T-cell (primary cell): ENCODE results near the gene FAP. TPM values are rescaled to one million over a fixed set of nuclear protein-coding genes. Genes with fewer than 3 reads are reported as not detected.

Experiments
- ATAC-seq, 4 experiments: fragments of 200-7000 bp in 3 of 4; fragments of 150-1000 bp in 1 of 4; cut with Tn5 transposase; replicated peaks in 1 of 4; 1 replicate in 3 of 4; 2 replicates in 1 of 4; pipeline ENCODE4 v1.10.0; 2021; ENCODE audit warnings: moderate library complexity in 3 of 4, mild to moderate bottlenecking in 2 of 4, moderate number of reproducible peaks in 1 of 4
- CTCF ChIA-PET, 2 donors: fragments of 300-600 bp; sonication (Branson Sonifier 250); formaldehyde crosslinking; loops; one replicate each; lab custom pipeline; 2022; ENCODE audit warnings: antibody characterized with exemption in 2 of 2; lab: Charles Lee
- POLR2A ChIA-PET, 2 donors: fragments of 300-600 bp; sonication (Branson Sonifier 250); formaldehyde crosslinking; loops; one replicate each; lab custom pipeline; 2022; ENCODE audit warnings: antibody characterized with exemption in 2 of 2; lab: Charles Lee
- DNase-seq, 35 experiments: peaks; one replicate each; pipeline versions ENCODE4 v3.0.0 to v3.0.0-alpha.2; 2013 to 2023
- H3K27ac ChIP-seq: one replicate; pipeline ENCODE4 v1.5.1; 2013; ENCODE audit warnings: low read length
- H3K27me3 ChIP-seq, 2 experiments: replicated peaks in 1 of 2; 1 replicate in 1 of 2; 2 replicates in 1 of 2; pipeline versions ENCODE4 v1.6.1 to v1.7.0; 2013; ENCODE audit warnings: low read length in 1 of 2, mixed read lengths in 1 of 2; ENCODE audit not compliant: control insufficient read depth in 2 of 2, insufficient read depth in 2 of 2; ENCODE audit errors: extremely low read depth in 1 of 2
- H3K36me3 ChIP-seq, 2 donors: 1 replicate in 1 of 2; 2 replicates in 1 of 2; pipeline versions ENCODE4 v1.6.1 to v1.7.0; 2013; ENCODE audit warnings: low read length in 1 of 2; ENCODE audit not compliant: control insufficient read depth in 2 of 2, insufficient read depth in 1 of 2; ENCODE audit errors: extremely low read depth in 1 of 2
- H3K4me1 ChIP-seq, 2 experiments: 1 replicate in 1 of 2; 2 replicates in 1 of 2; pipeline versions ENCODE4 v1.6.1 to v1.7.0; 2013; ENCODE audit warnings: low read length in 2 of 2, mixed read lengths in 1 of 2; ENCODE audit not compliant: insufficient read depth in 2 of 2, control insufficient read depth in 1 of 2; ENCODE audit errors: extremely low read depth in 1 of 2
- H3K4me3 ChIP-seq, 2 donors: 1 replicate in 1 of 2; 2 replicates in 1 of 2; pipeline versions ENCODE4 v1.5.1 to v1.7.0; 2013; ENCODE audit warnings: mild to moderate bottlenecking in 2 of 2, low read length in 1 of 2, moderate library complexity in 1 of 2; ENCODE audit not compliant: control insufficient read depth in 1 of 2; ENCODE audit errors: extremely low read depth in 1 of 2
- H3K9me3 ChIP-seq: 2 replicates; pipeline ENCODE4 v1.7.0; 2013
- H3K27ac Mint-ChIP-seq, 2 donors: one replicate each; pipeline ENCODE4 v1.8.0; 2020 to 2021; ENCODE audit warnings: mild to moderate bottlenecking in 2 of 2, mixed read lengths in 2 of 2
- H3K27me3 Mint-ChIP-seq, 2 donors: one replicate each; pipeline ENCODE4 v1.8.0; 2021 to 2022; ENCODE audit warnings: mixed read lengths in 2 of 2
- H3K36me3 Mint-ChIP-seq: one replicate; pipeline ENCODE4 v1.8.0; 2021; ENCODE audit warnings: mixed read lengths
- H3K4me1 Mint-ChIP-seq, 3 donors: one replicate each; pipeline ENCODE4 v1.8.0; 2020 to 2022; ENCODE audit warnings: mixed read lengths in 3 of 3, mild to moderate bottlenecking in 1 of 3
- H3K4me3 Mint-ChIP-seq, 3 donors: one replicate each; pipeline ENCODE4 v1.8.0; 2020 to 2022; ENCODE audit warnings: mild to moderate bottlenecking in 3 of 3, mixed read lengths in 3 of 3, moderate library complexity in 3 of 3
- H3K9me3 Mint-ChIP-seq, 3 donors: one replicate each; pipeline ENCODE4 v1.8.0; 2020 to 2022; ENCODE audit warnings: mixed read lengths in 3 of 3
- WGBS: methylation state at CpG from one replicate; pipeline ENCODE4 v1.1.5; 2013; ENCODE audit warnings: missing lambda C conversion rate; ENCODE audit not compliant: insufficient coverage; 5-methylcytosine and 5-hydroxymethylcytosine counted together
- total RNA-seq, 35 experiments: library from RNA in 6 of 35; stranded (reverse) in 6 of 35; fragments of 120-200 nt in 1 of 35; gene quantifications; one replicate each; pipeline versions ENCODE4 v1.2.1 to v1.2.4 and lab custom pipeline; 2013 to 2026

FAP gene
- under 1 TPM in 2 of 5 donors, not detected in 3; 0.85 to 0.88 TPM for total RNA-seq
- 0.15 TPM for total RNA-seq (2013)
- 0 to 1.3 (median 0.04) reads per million in 29 experiments for total RNA-seq (lab: John Stamatoyannopoulos, UW)

- Mint-ChIP-seq H3K36me3 (no peaks in the 10 kb centered on the region), H3K27me3 (peaks cover 23 to 25% of the 10 kb centered on the region in 2 donors)
These were observed at the start of gene FAP for GRCh38 chr2:162243294-162243693. Gene FAP (minus strand): TSS chr2:162243445. CDS start chr2:162243327, 118 bp downstream.

DNA sequence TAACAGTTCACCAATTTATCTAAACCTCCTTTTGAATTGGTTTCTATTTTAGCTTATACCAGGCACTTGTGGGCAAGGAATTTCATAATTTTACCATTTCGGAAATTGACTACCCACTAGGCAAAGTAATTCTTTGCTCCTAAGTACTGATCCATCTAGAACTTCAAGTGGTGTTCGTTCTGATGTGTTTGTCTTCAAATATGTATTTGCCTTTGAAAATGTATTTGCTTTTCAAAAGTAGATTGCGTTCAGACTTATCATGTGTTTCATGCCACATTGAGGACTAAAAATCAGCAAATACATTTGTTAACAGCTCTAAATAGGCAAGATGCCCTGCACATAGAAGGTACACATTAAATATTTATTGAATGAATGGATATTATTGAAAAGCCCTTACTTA, 48.5 kb upstream of the FAP start:
- peaks cover 26% of the 10 kb centered on the region for H3K36me3 Mint-ChIP-seq
- no peaks in the 10 kb centered on the region for H3K27me3 Mint-ChIP-seq
- peaks cover 0 to 25% of the 10 kb centered on the region in 2 donors for H3K36me3 ChIP-seq
- no peaks in the 10 kb centered on the region for H3K27me3 ChIP-seq
- H3K27ac ChIP-seq = no peak overlapping the region
- H3K4me1 Mint-ChIP-seq = peaks cover 0 to 1% (median 0%) of the 10 kb centered on the region in 3 donors
- no peak overlapping the region for H3K27ac Mint-ChIP-seq
- no peak overlapping the region for H3K4me3 Mint-ChIP-seq
- H3K4me1 ChIP-seq = no peaks in the 10 kb centered on the region
- ATAC-seq (no peak), DNase-seq (no peak)
- no peaks in the 10 kb centered on the region for H3K9me3 Mint-ChIP-seq
- no peak overlapping the region for H3K4me3 ChIP-seq
- POLR2A ChIA-PET = no interaction called here
- no peaks in the 10 kb centered on the region for H3K9me3 ChIP-seq
- WGBS = no CpG with 5 or more reads among the region's 3 CpGs
- CTCF ChIA-PET = no interaction called here

More at GRCh38 chr2:162243294-162243693, at the start of gene FAP:
- Histone ChIP-seq H3K4me3 (no peak within 1 kb of the TSS), H3K27me3 (peaks cover 0 to 2% of the 10 kb centered on the region in 2 experiments), H3K36me3 (no peaks in the 10 kb centered on the region), H3K9me3 (no peaks in the 10 kb centered on the region), H3K4me1 (no peaks in the 10 kb centered on the region), H3K27ac (no peak within 1 kb of the TSS)
- Mint-ChIP-seq H3K4me1 (no peaks in the 10 kb centered on the region), H3K9me3 (no peaks in the 10 kb centered on the region), H3K4me3 (no peak within 1 kb of the TSS), H3K27ac (no peak within 1 kb of the TSS)
- DNase-seq (no peak), ATAC-seq (no peak)
- 83% methylated on average over 2 of the region's 6 CpGs for WGBS
- ChIA-PET CTCF (no interaction called here), POLR2A (no interaction called here)

DNA sequence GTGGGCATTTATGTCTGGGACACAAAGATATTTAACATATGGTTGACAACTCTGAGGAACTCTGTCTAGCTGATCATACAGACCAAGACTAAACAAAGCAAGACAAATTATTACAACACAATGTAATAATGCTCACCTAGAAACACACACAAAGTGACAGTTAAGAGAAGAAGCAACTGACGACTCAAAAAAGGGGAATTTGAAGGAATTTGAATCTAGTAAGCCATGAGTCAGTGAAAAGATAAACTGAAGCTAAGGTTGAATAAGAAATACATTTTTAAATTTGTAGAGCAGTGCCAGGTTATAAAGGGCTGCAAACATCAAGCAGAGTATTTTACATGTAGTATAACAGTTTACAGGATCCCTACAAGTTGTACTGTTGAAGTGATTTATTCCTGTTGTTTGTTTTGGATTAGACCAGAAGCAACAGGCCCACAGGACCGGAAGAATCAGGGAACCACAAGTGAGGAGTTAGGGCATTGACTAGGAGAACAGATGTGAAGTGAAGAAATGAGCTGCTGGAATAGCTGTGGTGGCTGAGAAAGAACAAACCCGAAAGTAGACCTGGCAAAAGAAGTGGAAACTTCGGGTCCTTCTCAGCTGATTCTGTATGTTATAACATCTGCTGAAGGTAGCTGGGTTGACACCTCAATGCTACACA, 39.6 kb upstream of the FAP start:
- Mint-ChIP-seq H3K9me3 (no peaks in the 10 kb centered on the region), H3K36me3 (peaks cover 74% of the 10 kb centered on the region), H3K4me3 (no peak overlapping the region), H3K27ac (no peak overlapping the region), H3K4me1 (no peaks in the 10 kb centered on the region), H3K27me3 (no peaks in the 10 kb centered on the region)
- WGBS = 75% methylated on average over 1 of the region's 4 CpGs
- DNase-seq (no peak), ATAC-seq (no peak)
- ChIA-PET CTCF (interaction anchor here (0.6 to 2.4 kb wide), 3 partner anchors 15 to 1051 kb away, joined by 3 to 8 read pairs (median 3); no protein-coding TSS in a partner anchor), POLR2A (no interaction called here)
- no peaks in the 10 kb centered on the region for H3K27me3 ChIP-seq
- H3K27ac ChIP-seq = no peak overlapping the region
- H3K4me3 ChIP-seq = no peak overlapping the region
- H3K36me3 ChIP-seq = peaks cover 0 to 72% of the 10 kb centered on the region in 2 donors
- H3K9me3 ChIP-seq = no peaks in the 10 kb centered on the region
- no peaks in the 10 kb centered on the region for H3K4me1 ChIP-seq

GRCh38 chr2:162280654-162281053, 37.4 kb upstream of the FAP start:
- H3K4me1 ChIP-seq = no peaks in the 10 kb centered on the region
- DNase-seq (no peak), ATAC-seq (no peak)
- no peaks in the 10 kb centered on the region for H3K9me3 ChIP-seq
- peaks cover 0 to 72% of the 10 kb centered on the region in 2 donors for H3K36me3 ChIP-seq
- H3K4me1 Mint-ChIP-seq = no peaks in the 10 kb centered on the region
- no CpG with 5 or more reads among the region's 1 CpG for WGBS
- H3K36me3 Mint-ChIP-seq = peaks cover 82% of the 10 kb centered on the region
- H3K27ac ChIP-seq = no peak overlapping the region
- no peak overlapping the region for H3K27ac Mint-ChIP-seq
- no peaks in the 10 kb centered on the region for H3K9me3 Mint-ChIP-seq
- ChIA-PET POLR2A (no interaction called here), CTCF (interaction anchor here in 1 of 2 donors (0.5 kb wide), 1 partner anchor 1055 kb away, joined by 3 read pairs; no protein-coding TSS in a partner anchor)
- H3K27me3 ChIP-seq = no peaks in the 10 kb centered on the region
- H3K4me3 ChIP-seq = no peak overlapping the region
- no peaks in the 10 kb centered on the region for H3K27me3 Mint-ChIP-seq
- no peak overlapping the region for H3K4me3 Mint-ChIP-seq

- no peaks in the 10 kb centered on the region for H3K4me1 Mint-ChIP-seq
These were observed 34.1 kb upstream of the FAP start for GRCh38 chr2:162277381-162277780.

DNA sequence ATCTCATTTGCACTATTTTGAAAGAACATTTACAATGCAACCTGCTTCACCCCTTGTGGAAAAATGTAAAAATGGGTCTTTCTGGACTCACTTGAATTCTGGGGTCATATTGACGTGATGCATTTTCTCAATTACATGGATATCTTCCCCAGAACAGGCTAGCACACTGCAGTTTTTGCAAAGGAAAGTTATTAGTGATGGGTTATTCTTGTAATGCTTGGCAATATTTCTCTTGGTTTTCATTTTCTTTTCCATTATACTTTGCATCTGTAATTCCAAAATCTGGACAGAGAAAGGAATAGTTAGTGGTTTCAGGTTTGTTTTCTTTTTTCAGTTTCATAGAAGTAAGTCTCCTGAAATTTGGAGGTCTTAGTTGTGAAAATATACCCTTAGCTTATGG, 24.8 kb upstream of the FAP start:
- CTCF ChIA-PET = no interaction called here
- Mint-ChIP-seq H3K4me3 (no peak overlapping the region), H3K9me3 (peaks cover 0 to 3% (median under 1%) of the 10 kb centered on the region in 3 donors), H3K4me1 (no peaks in the 10 kb centered on the region), H3K27me3 (no peaks in the 10 kb centered on the region), H3K36me3 (peaks cover 68% of the 10 kb centered on the region), H3K27ac (no peak overlapping the region)
- POLR2A ChIA-PET = no interaction called here
- H3K4me3 ChIP-seq = no peak overlapping the region
- ATAC-seq (no peak), DNase-seq (no peak)
- H3K36me3 ChIP-seq = peaks cover 5 to 41% of the 10 kb centered on the region in 2 donors
- no peak overlapping the region for H3K27ac ChIP-seq
- no CpG with 5 or more reads among the region's 1 CpG for WGBS
- H3K9me3 ChIP-seq = no peaks in the 10 kb centered on the region
- H3K27me3 ChIP-seq = no peaks in the 10 kb centered on the region
- no peaks in the 10 kb centered on the region for H3K4me1 ChIP-seq

More at GRCh38 chr2:162277381-162277780, 34.1 kb upstream of the FAP start:
- Histone ChIP-seq H3K9me3 (no peaks in the 10 kb centered on the region), H3K27me3 (no peaks in the 10 kb centered on the region), H3K4me1 (no peaks in the 10 kb centered on the region), H3K36me3 (peaks cover 0 to 63% of the 10 kb centered on the region in 2 donors), H3K27ac (no peak overlapping the region), H3K4me3 (no peak overlapping the region)
- H3K9me3 Mint-ChIP-seq = no peaks in the 10 kb centered on the region
- peaks cover 74% of the 10 kb centered on the region for H3K36me3 Mint-ChIP-seq
- no peak for ATAC-seq
- POLR2A ChIA-PET = no interaction called here
- DNase-seq = no peak
- H3K27me3 Mint-ChIP-seq = no peaks in the 10 kb centered on the region
- no CpG with 5 or more reads among the region's 4 CpGs for WGBS
- no peak overlapping the region for H3K27ac Mint-ChIP-seq
- no peak overlapping the region for H3K4me3 Mint-ChIP-seq
- CTCF ChIA-PET = no interaction called here
